Stomach (tissue), 9 donors: ENCODE data around the gene CPB2. TPM values are rescaled to one million over a fixed set of nuclear protein-coding genes. Genes with fewer than 3 reads are reported as not detected.

Experiments
- DNase-seq, 2 donors: peaks; one replicate each; pipeline versions ENCODE4 v3.0.0 to v3.0.0-alpha.2; 2013 to 2019
- H3K27ac ChIP-seq, 5 donors: fragments of 200-600 bp in 4 of 5; sonication (generic) in 4 of 5; one replicate each; pipeline ENCODE4 v1.5.1; 2013 to 2019; ENCODE audit warnings: mild to moderate bottlenecking in 1 of 5, moderate library complexity in 1 of 5
- H3K27me3 ChIP-seq, 3 donors: fragments of 200-600 bp; sonication (generic); one replicate each; pipeline ENCODE4 v1.5.1; 2017 to 2019; ENCODE audit warnings: mixed run types in 1 of 3
- H3K36me3 ChIP-seq, 4 donors: fragments of 200-600 bp; sonication (generic); 1 replicate in 3 of 4; 2 replicates in 1 of 4; pipeline ENCODE4 v1.5.1; 2016 to 2019
- H3K4me1 ChIP-seq, 4 donors: fragments of 200-600 bp; sonication (generic); one replicate each; pipeline ENCODE4 v1.5.1; 2016 to 2019
- H3K4me3 ChIP-seq, 4 donors: fragments of 200-600 bp; sonication (generic) in 3 of 4; one replicate each; pipeline ENCODE4 v1.5.1; 2016 to 2019; ENCODE audit warnings: mild to moderate bottlenecking in 1 of 4
- H3K9me3 ChIP-seq, 4 donors: fragments of 200-600 bp; sonication (generic); one replicate each; pipeline ENCODE4 v1.5.1; 2016 to 2019
- CTCF ChIP-seq, 7 experiments: fragments of 450-650 bp in 4 of 7; fragments of 200-600 bp in 3 of 7; sonication (generic) in 3 of 7; IDR thresholded peaks; one replicate each; pipeline ENCODE4 v1.5.1; 2016 to 2019; ENCODE audit warnings: antibody characterized with exemption in 7 of 7, control low read depth in 2 of 7, mild to moderate bottlenecking in 1 of 7
- EP300 ChIP-seq: sonication (generic); formaldehyde crosslinking; IDR thresholded peaks from one replicate; pipeline ENCODE4 v1.6.1; 2017; ENCODE audit warnings: antibody characterized with exemption
- POLR2A ChIP-seq, 4 donors: fragments of 450-650 bp; IDR thresholded peaks; one replicate each; pipeline ENCODE4 v1.6.1; 2016; ENCODE audit warnings: antibody characterized with exemption in 4 of 4, control low read depth in 2 of 4, mild to moderate bottlenecking in 1 of 4, moderate library complexity in 1 of 4
- POLR2AphosphoS5 ChIP-seq, 3 donors: sonication (generic); formaldehyde crosslinking; IDR thresholded peaks; one replicate each; pipeline ENCODE4 v1.6.1; 2016; ENCODE audit warnings: antibody characterized with exemption in 3 of 3
- WGBS, 5 donors: extraction: QIAGEN DNeasy Blood & Tissue Kit in 3 of 5; methylation state at CpG; one replicate each; pipeline versions ENCODE4 v1.1.5 to v1.1.7; 2013 to 2018; 5-methylcytosine and 5-hydroxymethylcytosine counted together
- intact Hi-C: fragments of 100-400 bp; cut with DNase I; formaldehyde crosslinking; loops from one replicate; pipeline ENCODE4 v1.15.1; 2023; ENCODE audit warnings: low total_unique reads
- polyA plus RNA-seq, 3 donors: library from polyadenylated mRNA; stranded (reverse); fragments of 200-250 nt; gene quantifications; one replicate each; pipeline ENCODE4 v1.2.3, GENCODE V29; 2013
- total RNA-seq, 5 donors: library from RNA; depleted of rRNA; stranded (reverse); fragments of >200 nt; gene quantifications; one replicate each; pipeline versions ENCODE4 v1.1.0 to v1.2.3, GENCODE V29; 2014 to 2016
- donor health status: healthy with polysubstance abuse.
- donor health status: Bipolar disorder and iron deficiency.
- donor health status: healthy.

CPB2 gene
- total and polyA plus RNA-seq, 8 donors, result 0.37 to 2.2 TPM; not detected in 6

GRCh38 chr13:46088821-46089562 is 15.8 kb downstream of the CPB2 start:
- 73 to 84% (median 78%) methylated on average over 4 to 5 of the region's 5 CpGs for WGBS, 5 donors
- Histone ChIP-seq H3K27me3 (peaks cover 0 to 5% (median 3%) of the 10 kb centered on the region in 3 donors), H3K9me3 (no peaks in the 10 kb centered on the region), H3K27ac (no peak overlapping the region), H3K4me1 (no peaks in the 10 kb centered on the region), H3K36me3 (no peaks in the 10 kb centered on the region), H3K4me3 (no peak overlapping the region)
- DNase-seq, result no peak
- intact Hi-C loops, result no loop called here
- TF ChIP-seq POLR2A (IDR thresholded peaks at IDR 0.05) (no peak), CTCF (IDR thresholded peaks at IDR 0.05) (no peak), EP300 (no peak), POLR2AphosphoS5 (IDR thresholded peaks at IDR 0.05) (no peak)

GRCh38 chr13:46087481-46087880 is 17.4 kb downstream of the CPB2 start:
- no peak for TF ChIP-seq POLR2AphosphoS5 (IDR thresholded peaks at IDR 0.05)
- no peak for TF ChIP-seq CTCF (IDR thresholded peaks at IDR 0.05)
- no peak for TF ChIP-seq POLR2A (IDR thresholded peaks at IDR 0.05)
- TF ChIP-seq EP300, result no peak
- intact Hi-C loops, result no loop called here
- H3K27me3 ChIP-seq, result peaks cover 0 to 5% (median 3%) of the 10 kb centered on the region in 3 donors

GRCh38 chr13:46086985-46087384 is 17.8 kb downstream of the CPB2 start:
- Histone ChIP-seq H3K9me3 (no peaks in the 10 kb centered on the region), H3K36me3 (no peaks in the 10 kb centered on the region), H3K4me3 (no peak overlapping the region), H3K27me3 (peaks cover 0 to 5% (median 3%) of the 10 kb centered on the region in 3 donors), H3K27ac (no peak overlapping the region), H3K4me1 (no peaks in the 10 kb centered on the region)
- no peak for DNase-seq
- intact Hi-C loops, result no loop called here
- no peak for TF ChIP-seq POLR2A (IDR thresholded peaks at IDR 0.05)
- no peak for TF ChIP-seq EP300
- no peak for TF ChIP-seq POLR2AphosphoS5 (IDR thresholded peaks at IDR 0.05)
- TF ChIP-seq CTCF (IDR thresholded peaks at IDR 0.05), result no peak
- WGBS, 5 donors, result 89 to 94% (median 92%) methylated on average over 11 to 12 of the region's 12 CpGs

More at GRCh38 chr13:46087481-46087880, 17.4 kb downstream of the CPB2 start:
- Histone ChIP-seq H3K36me3 (no peaks in the 10 kb centered on the region), H3K27ac (no peak overlapping the region), H3K9me3 (no peaks in the 10 kb centered on the region), H3K4me1 (no peaks in the 10 kb centered on the region), H3K4me3 (no peak overlapping the region)
- no peak for DNase-seq

GRCh38 chr13:46086421-46086922 is 18.4 kb downstream of the CPB2 start:
- Histone ChIP-seq H3K36me3 (no peaks in the 10 kb centered on the region), H3K27ac (no peak overlapping the region), H3K4me1 (no peaks in the 10 kb centered on the region), H3K4me3 (no peak overlapping the region), H3K9me3 (no peaks in the 10 kb centered on the region), H3K27me3 (peaks cover 0 to 5% (median 3%) of the 10 kb centered on the region in 3 donors)
- intact Hi-C loops, result no loop called here
- WGBS, 5 donors, result 83 to 92% (median 84%) methylated on average over 9 to 12 of the region's 12 CpGs
- no peak for DNase-seq
- no peak for TF ChIP-seq POLR2A (IDR thresholded peaks at IDR 0.05)
- TF ChIP-seq EP300, result no peak
- TF ChIP-seq POLR2AphosphoS5 (IDR thresholded peaks at IDR 0.05), result no peak
- TF ChIP-seq CTCF (IDR thresholded peaks at IDR 0.05), result no peak
